ENCODE measurements around the gene RNF17.

GRCh38 chr13:24747248-24748060 lies 16.5 kb upstream of the RNF17 start:
- TF ChIP-seq EZH2phosphoT487 (IDR thresholded peaks at IDR 0.05; ENCODE audit: low read length), result no peak
- TF ChIP-seq, protein P1, sequence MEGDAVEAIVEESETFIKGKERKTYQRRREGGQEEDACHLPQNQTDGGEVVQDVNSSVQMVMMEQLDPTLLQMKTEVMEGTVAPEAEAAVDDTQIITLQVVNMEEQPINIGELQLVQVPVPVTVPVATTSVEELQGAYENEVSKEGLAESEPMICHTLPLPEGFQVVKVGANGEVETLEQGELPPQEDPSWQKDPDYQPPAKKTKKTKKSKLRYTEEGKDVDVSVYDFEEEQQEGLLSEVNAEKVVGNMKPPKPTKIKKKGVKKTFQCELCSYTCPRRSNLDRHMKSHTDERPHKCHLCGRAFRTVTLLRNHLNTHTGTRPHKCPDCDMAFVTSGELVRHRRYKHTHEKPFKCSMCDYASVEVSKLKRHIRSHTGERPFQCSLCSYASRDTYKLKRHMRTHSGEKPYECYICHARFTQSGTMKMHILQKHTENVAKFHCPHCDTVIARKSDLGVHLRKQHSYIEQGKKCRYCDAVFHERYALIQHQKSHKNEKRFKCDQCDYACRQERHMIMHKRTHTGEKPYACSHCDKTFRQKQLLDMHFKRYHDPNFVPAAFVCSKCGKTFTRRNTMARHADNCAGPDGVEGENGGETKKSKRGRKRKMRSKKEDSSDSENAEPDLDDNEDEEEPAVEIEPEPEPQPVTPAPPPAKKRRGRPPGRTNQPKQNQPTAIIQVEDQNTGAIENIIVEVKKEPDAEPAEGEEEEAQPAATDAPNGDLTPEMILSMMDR (IDR thresholded peaks at IDR 0.05; ENCODE audit: low read length), result no peak

All from MM.1S (cell line).